GM12872 (cell line): Measurements from ENCODE around the gene SLC66A2.

ENCODE experiments used
- CTCF ChIP-seq: IDR thresholded peaks from 3 replicates; pipeline ENCODE4 v1.5.1; 2011; ENCODE audit warnings: low read depth, mild to moderate bottlenecking, low read length, moderate library complexity; ENCODE audit not compliant: insufficient read depth

Gene SLC66A2

GRCh38 chr18:79875531-79875919 lies 75.9 kb downstream of the SLC66A2 start:
- no peak for TF ChIP-seq CTCF

GRCh38 chr18:79874553-79875530 lies 76.6 kb downstream of the SLC66A2 start:
- no peak for TF ChIP-seq CTCF

GRCh38 chr18:79873449-79874110 lies 77.9 kb downstream of the SLC66A2 start:
- no peak for TF ChIP-seq CTCF

GRCh38 chr18:79872527-79873444 lies 78.7 kb downstream of the SLC66A2 start:
- no peak for TF ChIP-seq CTCF

GRCh38 chr18:79871481-79872091 lies 79.9 kb downstream of the SLC66A2 start:
- TF ChIP-seq CTCF, result no peak

- TF ChIP-seq CTCF, result no peak
Observed at GRCh38 chr18:79871026-79871390, 80.4 kb downstream of the SLC66A2 start.
